HFFc6 (cell line): ENCODE measurements around the gene SLC25A13. TPM values are rescaled to one million over a fixed set of nuclear protein-coding genes. Genes with fewer than 3 reads are reported as not detected.

Experiments
- DNase-seq: peaks from one replicate; pipeline ENCODE4 v3.0.0-alpha.2; 2018
- H3K27ac Mint-ChIP-seq: 2 replicates; pipeline ENCODE4 v1.8.0; 2020; ENCODE audit warnings: mild to moderate bottlenecking, mixed read lengths
- H3K27me3 Mint-ChIP-seq: 2 replicates; pipeline ENCODE4 v1.8.0; 2021; ENCODE audit warnings: mild to moderate bottlenecking, moderate library complexity, mixed read lengths; ENCODE audit not compliant: insufficient read depth
- H3K36me3 Mint-ChIP-seq: 2 replicates; pipeline ENCODE4 v1.8.0; 2021; ENCODE audit warnings: low read depth, mixed read lengths
- H3K4me1 Mint-ChIP-seq: 2 replicates; pipeline ENCODE4 v1.8.0; 2020; ENCODE audit warnings: low read depth, mixed read lengths
- H3K4me3 Mint-ChIP-seq: 2 replicates; pipeline ENCODE4 v1.8.0; 2020; ENCODE audit warnings: mild to moderate bottlenecking, moderate library complexity, mixed read lengths
- H3K9me3 Mint-ChIP-seq: 2 replicates; pipeline ENCODE4 v1.8.0; 2020; ENCODE audit warnings: mild to moderate bottlenecking, mixed read lengths
- CTCF ChIP-seq: fragments of 200-600 bp; sonication (generic); IDR thresholded peaks from 2 replicates; pipeline ENCODE4 v1.5.0; 2021; ENCODE audit warnings: antibody characterized with exemption, mild to moderate bottlenecking
- total RNA-seq, 6 experiments: library from RNA; stranded (reverse); fragmentation: NEBNext Ultra II Directional; extraction: Animal tissue kit (Norgen Biotek cat#: 25700); gene quantifications; 2 replicates in 1 of 6; 3 replicates in 5 of 6; pipeline ENCODE4 v1.2.3, GENCODE V29; 2021

Gene SLC25A13
- total RNA-seq, 6 experiments from 2014 or later, result 7.4 to 15.4 (median 12.9) TPM

- no peak overlapping the region for H3K27ac Mint-ChIP-seq
- peaks cover 1% of the 10 kb centered on the region for H3K27me3 Mint-ChIP-seq
- peaks cover 6% of the 10 kb centered on the region; the same call in 1 of the 2 replicates for H3K4me1 Mint-ChIP-seq
- peaks cover 13% of the 10 kb centered on the region for H3K36me3 Mint-ChIP-seq
- TF ChIP-seq CTCF, result no peak
- no peak overlapping the region for H3K4me3 Mint-ChIP-seq
- H3K9me3 Mint-ChIP-seq, result no peaks in the 10 kb centered on the region; the same call in 1 of the 2 replicates
- DNase-seq, result no peak
Observed at GRCh38 chr7:96250776-96251361, 71.0 kb downstream of the SLC25A13 start.

- no peak overlapping the region for H3K27ac Mint-ChIP-seq
Observed at GRCh38 chr7:96248405-96248804, 73.5 kb downstream of the SLC25A13 start.

DNA sequence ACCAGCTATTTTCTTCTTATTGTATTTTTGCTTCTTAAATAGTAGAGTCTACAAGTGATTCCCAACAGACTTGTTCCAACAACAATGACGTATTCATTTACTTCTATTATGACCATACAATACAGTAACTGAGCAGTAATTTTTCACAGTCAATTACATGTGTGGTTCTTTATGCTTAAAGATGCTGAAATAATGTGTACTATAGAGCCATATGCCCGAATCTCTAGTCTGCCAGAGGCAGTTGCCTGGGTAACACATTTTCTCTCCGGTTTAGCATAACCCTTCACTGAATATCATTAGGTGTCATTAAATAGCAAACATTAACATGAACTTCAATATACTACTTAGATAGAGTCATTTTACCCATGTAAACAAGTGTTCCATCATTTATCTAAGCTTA, 75.0 kb downstream of the SLC25A13 start:
- no peaks in the 10 kb centered on the region; the same call in 1 of the 2 replicates for H3K27me3 Mint-ChIP-seq
- DNase-seq, result no peak
- no peak overlapping the region for H3K27ac Mint-ChIP-seq
- no peak for TF ChIP-seq CTCF
- no peak overlapping the region for H3K4me3 Mint-ChIP-seq
- peaks cover 6% of the 10 kb centered on the region; the same call in 1 of the 2 replicates for H3K4me1 Mint-ChIP-seq
- H3K36me3 Mint-ChIP-seq, result 0 out of 2 replicates have a peak, but pooled peaks cover 6% of the 10 kb centered on the region
- no peaks in the 10 kb centered on the region for H3K9me3 Mint-ChIP-seq

More at GRCh38 chr7:96248405-96248804, 73.5 kb downstream of the SLC25A13 start:
- peaks cover 11% of the 10 kb centered on the region; the same call in 1 of the 2 replicates for H3K36me3 Mint-ChIP-seq
- H3K9me3 Mint-ChIP-seq, result no peaks in the 10 kb centered on the region
- peaks cover 6% of the 10 kb centered on the region; the same call in 1 of the 2 replicates for H3K4me1 Mint-ChIP-seq
- no peak for DNase-seq
- H3K4me3 Mint-ChIP-seq, result no peak overlapping the region
- H3K27me3 Mint-ChIP-seq, result peaks cover 1% of the 10 kb centered on the region
- TF ChIP-seq CTCF, result no peak

- Mint-ChIP-seq H3K27ac (no peak overlapping the region), H3K36me3 (no peaks in the 10 kb centered on the region), H3K27me3 (no peaks in the 10 kb centered on the region; the same call in 1 of the 2 replicates), H3K4me1 (no peaks in the 10 kb centered on the region), H3K9me3 (no peaks in the 10 kb centered on the region), H3K4me3 (no peak overlapping the region)
- no peak for TF ChIP-seq CTCF
- DNase-seq, result no peak
Observed at GRCh38 chr7:96244992-96245292, 77.0 kb downstream of the SLC25A13 start.

DNA sequence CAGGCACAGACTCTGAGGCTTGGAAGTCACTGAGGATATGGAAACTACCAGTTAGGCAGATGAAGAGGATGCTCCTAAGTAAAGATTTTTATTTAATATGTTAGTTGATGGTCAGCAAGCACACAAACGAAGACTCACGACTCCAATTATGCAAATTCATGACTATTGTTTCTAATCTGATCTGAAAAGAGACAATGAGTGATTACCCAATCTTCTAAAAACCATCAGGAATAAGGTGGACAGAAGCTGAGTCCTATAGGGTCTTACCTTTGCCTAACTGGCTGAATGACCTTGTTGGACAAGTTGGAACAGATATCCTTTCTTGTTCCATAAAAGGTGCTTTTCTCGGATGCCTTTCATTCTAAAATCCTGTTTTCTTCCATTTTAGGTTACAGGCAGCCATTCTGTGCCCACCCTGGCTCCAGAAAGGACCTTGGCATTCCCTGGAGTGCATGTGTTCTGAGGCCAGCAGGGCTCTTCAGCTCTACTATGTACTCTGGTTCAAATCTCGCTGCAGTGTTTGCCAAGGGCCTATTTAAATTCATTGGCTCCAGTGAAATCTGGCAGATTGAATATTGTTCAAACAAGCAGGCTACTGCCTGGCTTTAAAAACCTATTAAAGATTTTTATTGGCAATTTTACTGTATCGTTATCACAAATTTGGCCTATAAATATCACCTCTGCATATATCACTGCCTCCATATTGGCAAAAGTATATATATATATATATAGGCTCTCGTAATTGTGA, 77.5 kb downstream of the SLC25A13 start:
- no peaks in the 10 kb centered on the region for H3K4me1 Mint-ChIP-seq
- no peak overlapping the region for H3K27ac Mint-ChIP-seq
- TF ChIP-seq CTCF, result no peak
- no peaks in the 10 kb centered on the region; the same call in 1 of the 2 replicates for H3K27me3 Mint-ChIP-seq
- DNase-seq, result no peak
- H3K36me3 Mint-ChIP-seq, result no peaks in the 10 kb centered on the region
- H3K4me3 Mint-ChIP-seq, result no peak overlapping the region
- no peaks in the 10 kb centered on the region for H3K9me3 Mint-ChIP-seq
